Glutamatergic neuron (in vitro differentiated cells): ENCODE measurements around the gene OAT. TPM values are rescaled to one million over a fixed set of nuclear protein-coding genes. Genes with fewer than 3 reads are reported as not detected.

Experiments used
- DNase-seq: peaks from one replicate; pipeline ENCODE4 v3.0.0; 2022
- H3K27ac Mint-ChIP-seq: one replicate; pipeline ENCODE4 v1.8.0; 2020; ENCODE audit warnings: mild to moderate bottlenecking, mixed read lengths, inconsistent platforms; ENCODE audit not compliant: unreplicated experiment
- H3K27me3 Mint-ChIP-seq: one replicate; pipeline ENCODE4 v1.8.0; 2020; ENCODE audit warnings: mild to moderate bottlenecking, moderate library complexity, mixed read lengths, inconsistent platforms; ENCODE audit not compliant: unreplicated experiment
- H3K36me3 Mint-ChIP-seq: one replicate; pipeline ENCODE4 v1.8.0; 2020; ENCODE audit warnings: mild to moderate bottlenecking, mixed read lengths, inconsistent platforms; ENCODE audit not compliant: unreplicated experiment
- H3K4me1 Mint-ChIP-seq: one replicate; pipeline ENCODE4 v1.8.0; 2020; ENCODE audit warnings: mild to moderate bottlenecking, low read depth, mixed read lengths, inconsistent platforms; ENCODE audit not compliant: unreplicated experiment
- H3K4me3 Mint-ChIP-seq: one replicate; pipeline ENCODE4 v1.8.0; 2020; ENCODE audit warnings: mild to moderate bottlenecking, mixed read lengths, inconsistent platforms; ENCODE audit not compliant: unreplicated experiment
- H3K9me3 Mint-ChIP-seq: one replicate; pipeline ENCODE4 v1.8.0; 2020; ENCODE audit warnings: mild to moderate bottlenecking, moderate library complexity, mixed read lengths, inconsistent platforms; ENCODE audit not compliant: unreplicated experiment
- CTCF ChIP-seq: fragments of 200-600 bp; sonication (generic); IDR thresholded peaks from one replicate; pipeline ENCODE4 v1.5.0; 2021; ENCODE audit not compliant: partially characterized antibody, unreplicated experiment
- total RNA-seq: library from RNA; stranded (reverse); fragmentation: NEBNext Ultra II Directional; extraction: Animal tissue kit (Norgen Biotek cat#: 25700); gene quantifications from one replicate; pipeline ENCODE4 v1.2.1, GENCODE V29; 2021; ENCODE audit not compliant: unreplicated experiment

OAT gene
- total RNA-seq, 1 donor from 2014 or later, result 49.2 TPM

GRCh38 chr10:124375691-124376090, 43.0 kb downstream of the OAT start:
- Mint-ChIP-seq H3K27ac (no peak overlapping the region), H3K9me3 (peaks cover 5% of the 10 kb centered on the region), H3K36me3 (peaks cover 13% of the 10 kb centered on the region), H3K4me3 (no peak overlapping the region), H3K27me3 (peaks cover 2% of the 10 kb centered on the region), H3K4me1 (peaks cover 2% of the 10 kb centered on the region)
- no peak for TF ChIP-seq CTCF
- DNase-seq, result no peak

GRCh38 chr10:124375353-124375614, 43.4 kb downstream of the OAT start:
- Mint-ChIP-seq H3K27ac (no peak overlapping the region), H3K27me3 (peaks cover 2% of the 10 kb centered on the region), H3K4me3 (no peak overlapping the region), H3K4me1 (peaks cover 2% of the 10 kb centered on the region), H3K36me3 (peaks cover 13% of the 10 kb centered on the region), H3K9me3 (peaks cover 3% of the 10 kb centered on the region)
- no peak for TF ChIP-seq CTCF
- no peak for DNase-seq

GRCh38 chr10:124374535-124375352, 44.0 kb downstream of the OAT start:
- Mint-ChIP-seq H3K27ac (no peak overlapping the region), H3K4me1 (peaks cover 2% of the 10 kb centered on the region), H3K27me3 (peaks cover 2% of the 10 kb centered on the region), H3K36me3 (peaks cover 13% of the 10 kb centered on the region), H3K4me3 (no peak overlapping the region), H3K9me3 (peaks cover 3% of the 10 kb centered on the region)
- TF ChIP-seq CTCF, result no peak
- no peak for DNase-seq

- peaks cover 2% of the 10 kb centered on the region for H3K4me1 Mint-ChIP-seq
- H3K27ac Mint-ChIP-seq, result no peak overlapping the region
- peaks cover 1% of the 10 kb centered on the region for H3K9me3 Mint-ChIP-seq
- H3K4me3 Mint-ChIP-seq, result no peak overlapping the region
- peaks cover 13% of the 10 kb centered on the region for H3K36me3 Mint-ChIP-seq
- peaks cover 2% of the 10 kb centered on the region for H3K27me3 Mint-ChIP-seq
- DNase-seq, result no peak
- no peak for TF ChIP-seq CTCF
Observed at GRCh38 chr10:124372899-124373298, 45.8 kb downstream of the OAT start.

- Mint-ChIP-seq H3K27me3 (no peaks in the 10 kb centered on the region), H3K27ac (no peak overlapping the region), H3K4me1 (peaks cover 2% of the 10 kb centered on the region), H3K9me3 (peaks cover 1% of the 10 kb centered on the region), H3K4me3 (no peak overlapping the region), H3K36me3 (peaks cover 13% of the 10 kb centered on the region)
- TF ChIP-seq CTCF, result no peak
- no peak for DNase-seq
Observed at GRCh38 chr10:124370426-124370825, 48.3 kb downstream of the OAT start.
